Hepatocyte (in vitro differentiated cells): Measurements from ENCODE around the gene HPSE2. TPM values are rescaled to one million over a fixed set of nuclear protein-coding genes. Genes with fewer than 3 reads are reported as not detected.

Source experiments
- DNase-seq: peaks from one replicate; pipeline ENCODE4 v3.0.0-alpha.2; 2016; ENCODE audit warnings: low spot score
- H2AFZ ChIP-seq: fragments of 200-600 bp; sonication (generic); 2 replicates; pipeline ENCODE4 v1.6.0; 2016; ENCODE audit warnings: antibody characterized with exemption, mild to moderate bottlenecking
- H3K27ac ChIP-seq: fragments of 200-600 bp; sonication (generic); 2 replicates; pipeline ENCODE4 v1.5.1; 2016; ENCODE audit warnings: mild to moderate bottlenecking
- H3K27me3 ChIP-seq: fragments of 200-600 bp; sonication (generic); 2 replicates; pipeline ENCODE4 v1.6.1; 2016
- H3K36me3 ChIP-seq: fragments of 200-600 bp; sonication (generic); replicated peaks from 2 replicates; pipeline ENCODE4 v1.5.1; 2016; ENCODE audit warnings: low read depth; ENCODE audit not compliant: insufficient read depth
- H3K4me1 ChIP-seq: fragments of 200-600 bp; sonication (generic); 2 replicates; pipeline ENCODE4 v1.5.1; 2016; ENCODE audit warnings: mild to moderate bottlenecking, moderate library complexity; ENCODE audit not compliant: insufficient read depth
- H3K4me2 ChIP-seq: fragments of 200-600 bp; sonication (generic); 2 replicates; pipeline ENCODE4 v1.6.0; 2016
- H3K4me3 ChIP-seq: fragments of 200-600 bp; sonication (generic); 2 replicates; pipeline ENCODE4 v1.5.1; 2016; ENCODE audit warnings: mild to moderate bottlenecking
- H3K79me2 ChIP-seq: fragments of 200-600 bp; sonication (generic); 2 replicates; pipeline ENCODE4 v1.6.0; 2017; ENCODE audit warnings: mild to moderate bottlenecking
- H3K9me2 ChIP-seq: fragments of 200-600 bp; sonication (generic); replicated peaks from 2 replicates; pipeline ENCODE4 v1.6.0; 2017; ENCODE audit warnings: mild to moderate bottlenecking; ENCODE audit not compliant: insufficient read depth
- H3K9me3 ChIP-seq: fragments of 200-600 bp; sonication (generic); 2 replicates; pipeline ENCODE4 v1.5.1; 2016; ENCODE audit warnings: low read depth, mild to moderate bottlenecking
- H4K20me1 ChIP-seq: fragments of 200-600 bp; sonication (generic); 2 replicates; pipeline ENCODE4 v1.6.0; 2016; ENCODE audit warnings: mild to moderate bottlenecking; ENCODE audit not compliant: insufficient read depth, poor library complexity, severe bottlenecking
- CTCF ChIP-seq: fragments of 200-600 bp; sonication (generic); IDR thresholded peaks from 2 replicates; pipeline ENCODE4 v1.5.1; 2016; ENCODE audit warnings: antibody characterized with exemption, mild to moderate bottlenecking; ENCODE audit not compliant: poor library complexity
- EZH2 ChIP-seq: fragments of 200-600 bp; sonication (generic); IDR thresholded peaks from 2 replicates; pipeline ENCODE4 v1.6.1; 2016; ENCODE audit warnings: antibody characterized with exemption, mild to moderate bottlenecking, borderline replicate concordance
- EZH2phosphoT487 ChIP-seq: fragments of 200-600 bp; sonication (generic); IDR thresholded peaks from one replicate; pipeline ENCODE4 v1.6.1; 2018; ENCODE audit warnings: antibody characterized with exemption, mild to moderate bottlenecking, low read depth, moderate library complexity; ENCODE audit not compliant: unreplicated experiment, severe bottlenecking
- WGBS: methylation state at CpG from one replicate; pipeline ENCODE4 v1.1.6; 2016; ENCODE audit warnings: low lambda C conversion rate; ENCODE audit errors: missing lambda C conversion rate; 5-methylcytosine and 5-hydroxymethylcytosine counted together
- polyA plus RNA-seq: library from polyadenylated mRNA; unstranded; fragments of >200 nt; fragmentation: Nextera tagmentation; extraction: Ambion mirVana; gene quantifications from 2 replicates; pipeline ENCODE4 v1.2.1, GENCODE V29; 2016
- total RNA-seq: library from RNA; depleted of rRNA; stranded (reverse); fragments of >200 nt; gene quantifications from 2 replicates; pipeline ENCODE4 v1.2.3, GENCODE V29; 2014

HPSE2 gene
- total and polyA plus RNA-seq, 2 experiments from 2014 or later, result 3.7 to 5.7 TPM

- Histone ChIP-seq H3K4me1 (peaks cover 7% of the 10 kb centered on the region), H3K36me3 (no peaks in the 10 kb centered on the region), H3K9me2 (no peaks in the 10 kb centered on the region), H3K79me2 (no peaks in the 10 kb centered on the region), H3K4me2 (peak overlapping the region; percentile 14), H3K27me3 (no peaks in the 10 kb centered on the region), H2AFZ (no peak overlapping the region), H4K20me1 (no peaks in the 10 kb centered on the region), H3K4me3 (no peak overlapping the region), H3K27ac (no peak overlapping the region), H3K9me3 (no peaks in the 10 kb centered on the region)
- DNase-seq, result no peak
- WGBS, result 41% methylated on average over 3 of the region's 3 CpGs
- TF ChIP-seq EZH2, result no peak
- no peak for TF ChIP-seq CTCF
Observed at GRCh38 chr10:98832196-98832595, 403.5 kb downstream of the HPSE2 start.

GRCh38 chr10:98831391-98831790 is 404.3 kb downstream of the HPSE2 start:
- H4K20me1 ChIP-seq, result no peaks in the 10 kb centered on the region
- WGBS, result 65% methylated on average over 1 of the region's 1 CpG
- no peak overlapping the region for H2AFZ ChIP-seq
- H3K4me1 ChIP-seq, result peaks cover 7% of the 10 kb centered on the region
- no peaks in the 10 kb centered on the region for H3K27me3 ChIP-seq
- no peak overlapping the region for H3K4me3 ChIP-seq
- H3K27ac ChIP-seq, result no peak overlapping the region
- no peak for DNase-seq
- no peaks in the 10 kb centered on the region for H3K36me3 ChIP-seq
- no peak overlapping the region for H3K4me2 ChIP-seq
- TF ChIP-seq EZH2phosphoT487, result no peak
- TF ChIP-seq CTCF, result no peak
- no peak for TF ChIP-seq EZH2
- H3K79me2 ChIP-seq, result no peaks in the 10 kb centered on the region
- H3K9me3 ChIP-seq, result no peaks in the 10 kb centered on the region
- H3K9me2 ChIP-seq, result no peaks in the 10 kb centered on the region

- Histone ChIP-seq H3K36me3 (no peaks in the 10 kb centered on the region), H3K27ac (no peak overlapping the region), H3K79me2 (no peaks in the 10 kb centered on the region), H3K9me2 (no peaks in the 10 kb centered on the region), H2AFZ (no peak overlapping the region), H3K27me3 (no peaks in the 10 kb centered on the region), H3K9me3 (no peaks in the 10 kb centered on the region), H3K4me2 (no peak overlapping the region), H3K4me1 (no peaks in the 10 kb centered on the region), H4K20me1 (no peaks in the 10 kb centered on the region), H3K4me3 (no peak overlapping the region)
- DNase-seq, result no peak
- TF ChIP-seq CTCF, result no peak
- TF ChIP-seq EZH2, result no peak
- no peak for TF ChIP-seq EZH2phosphoT487
Observed at GRCh38 chr10:98825741-98826140, 409.9 kb downstream of the HPSE2 start.

GRCh38 chr10:98817396-98817795 is 418.3 kb downstream of the HPSE2 start:
- no peak overlapping the region for H2AFZ ChIP-seq
- DNase-seq, result no peak
- no peaks in the 10 kb centered on the region for H3K36me3 ChIP-seq
- no peaks in the 10 kb centered on the region for H3K9me2 ChIP-seq
- no peaks in the 10 kb centered on the region for H4K20me1 ChIP-seq
- H3K27ac ChIP-seq, result no peak overlapping the region
- H3K4me3 ChIP-seq, result no peak overlapping the region
- H3K27me3 ChIP-seq, result no peaks in the 10 kb centered on the region
- 85% methylated on average over 3 of the region's 3 CpGs for WGBS
- H3K9me3 ChIP-seq, result no peaks in the 10 kb centered on the region
- no peaks in the 10 kb centered on the region for H3K79me2 ChIP-seq
- H3K4me2 ChIP-seq, result no peak overlapping the region
- no peak for TF ChIP-seq EZH2
- TF ChIP-seq CTCF, result no peak
- no peak for TF ChIP-seq EZH2phosphoT487
- H3K4me1 ChIP-seq, result no peaks in the 10 kb centered on the region
